ENCODE results near the gene BCL10.

BCL10 gene

DNA sequence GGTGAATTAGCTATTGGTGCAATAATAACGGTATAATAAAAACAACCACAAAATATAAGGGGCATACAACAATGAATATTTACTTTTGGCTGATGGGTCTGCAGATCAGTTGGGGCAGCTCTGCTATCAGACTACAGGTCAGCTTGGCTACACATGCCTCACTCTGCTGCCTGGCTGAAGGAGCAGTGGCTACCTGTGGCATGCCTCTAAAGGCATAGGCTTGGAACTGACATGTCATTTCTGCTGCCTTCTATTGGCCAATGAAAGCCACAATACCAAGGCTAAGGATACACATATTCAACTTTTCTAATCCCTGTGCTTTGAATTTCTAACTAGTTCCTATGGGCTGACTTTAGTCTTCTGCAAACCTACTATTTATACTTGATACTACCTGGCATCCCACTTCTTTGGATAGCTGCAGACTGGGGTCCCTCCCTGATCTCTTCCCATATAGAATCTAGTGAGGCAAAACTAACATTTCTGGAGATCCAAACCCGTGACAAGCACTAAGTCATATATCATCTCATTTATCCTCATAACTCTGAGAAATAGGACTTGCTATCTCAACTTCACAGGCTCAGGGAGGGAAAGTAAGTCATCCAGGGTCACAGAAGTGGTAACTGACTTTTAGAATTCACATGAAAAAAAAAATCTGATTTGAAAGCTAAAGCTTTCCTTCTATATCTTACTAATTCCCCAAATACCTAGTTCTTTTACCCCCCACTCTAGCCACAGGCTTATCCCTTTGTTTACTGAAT, 56.4 kb downstream of the BCL10 start:
- DNase-seq, result no peak

DNA sequence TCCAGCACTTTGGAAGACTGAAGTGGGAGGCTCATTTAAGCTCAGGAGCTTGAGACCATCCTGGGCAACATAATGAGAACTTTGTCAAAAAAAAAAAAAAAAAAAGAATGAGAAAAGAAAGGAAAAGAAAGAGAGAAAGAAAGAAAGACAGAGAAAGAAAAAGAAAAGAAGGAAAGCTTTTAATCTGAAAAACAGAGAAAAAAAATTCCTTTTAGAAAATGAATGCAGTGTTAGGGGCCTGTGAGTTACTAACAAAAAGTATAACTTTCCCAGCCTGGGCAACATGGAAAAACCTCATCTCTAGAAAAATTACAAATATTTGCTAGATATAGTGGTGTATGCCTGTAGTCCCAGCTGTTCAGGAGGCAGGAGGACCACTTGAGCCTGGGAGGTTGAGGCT, 59.7 kb downstream of the BCL10 start:
- no peak for DNase-seq

All from activated T-cell treated with anti-CD3 and anti-CD28 coated beads, Interleukin-2, amount 50 U/mL, for 1 hour (primary cell).